GM23338 (cell line): ENCODE results near the gene GAPT. TPM values are rescaled to one million over a fixed set of nuclear protein-coding genes. Genes with fewer than 3 reads are reported as not detected.

Source experiments
- ATAC-seq: fragments of 200-7000 bp; cut with Tn5 transposase; 3 replicates; pipeline ENCODE4 v1.9.1; 2020
- DNase-seq: peaks from one replicate; pipeline ENCODE4 v3.0.0-alpha.2; 2015; ENCODE audit warnings: low spot score
- H2AFZ ChIP-seq: fragments of 200-600 bp; sonication (generic); 2 replicates; pipeline ENCODE4 v1.8.0; 2016; ENCODE audit warnings: antibody characterized with exemption, mild to moderate bottlenecking, moderate library complexity
- H3F3A ChIP-seq: fragments of 200-600 bp; sonication (generic); replicated peaks from 2 replicates; pipeline ENCODE4 v1.8.0; 2017; ENCODE audit warnings: antibody characterized with exemption, mixed run types, low read depth
- H3K27ac ChIP-seq: fragments of 200-600 bp; sonication (generic); 2 replicates; pipeline ENCODE4 v1.6.1; 2016; ENCODE audit warnings: low read depth
- H3K27me3 ChIP-seq: fragments of 200-600 bp; sonication (generic); 2 replicates; pipeline ENCODE4 v1.8.0; 2016; ENCODE audit warnings: mild to moderate bottlenecking, mixed run types, moderate library complexity; ENCODE audit not compliant: insufficient read depth
- H3K36me3 ChIP-seq: fragments of 200-600 bp; sonication (generic); 2 replicates; pipeline ENCODE4 v1.8.0; 2016; ENCODE audit warnings: mild to moderate bottlenecking; ENCODE audit not compliant: insufficient read depth
- H3K4me1 ChIP-seq: fragments of 200-600 bp; sonication (generic); 2 replicates; pipeline ENCODE4 v1.8.0; 2016; ENCODE audit warnings: mild to moderate bottlenecking, moderate library complexity; ENCODE audit not compliant: insufficient read depth
- H3K4me2 ChIP-seq: fragments of 200-600 bp; sonication (generic); 2 replicates; pipeline ENCODE4 v1.7.1; 2017; ENCODE audit warnings: mixed run types
- H3K4me3 ChIP-seq: fragments of 200-600 bp; sonication (generic); 2 replicates; pipeline ENCODE4 v1.6.1; 2016; ENCODE audit warnings: mixed run types
- H3K79me2 ChIP-seq: fragments of 200-600 bp; sonication (generic); replicated peaks from 2 replicates; pipeline ENCODE4 v1.8.0; 2017; ENCODE audit warnings: mild to moderate bottlenecking; ENCODE audit not compliant: insufficient read depth
- H3K9me2 ChIP-seq: fragments of 200-600 bp; sonication (generic); 2 replicates; pipeline ENCODE4 v1.8.0; 2017; ENCODE audit not compliant: insufficient read depth
- H4K20me1 ChIP-seq: fragments of 200-600 bp; sonication (generic); replicated peaks from 2 replicates; pipeline ENCODE4 v1.8.0; 2017; ENCODE audit warnings: mild to moderate bottlenecking; ENCODE audit not compliant: insufficient read depth
- H3K27ac Mint-ChIP-seq: 2 replicates; pipeline ENCODE4 v1.8.0; 2020; ENCODE audit warnings: inconsistent platforms, mild to moderate bottlenecking, moderate library complexity, mixed read lengths
- H3K27me3 Mint-ChIP-seq: 3 replicates; pipeline ENCODE4 v1.8.0; 2022; ENCODE audit warnings: low read depth, mild to moderate bottlenecking, moderate library complexity, mixed read lengths, inconsistent platforms; ENCODE audit not compliant: insufficient read depth, poor library complexity
- H3K36me3 Mint-ChIP-seq: 3 replicates; pipeline ENCODE4 v1.8.0; 2021; ENCODE audit warnings: low read depth, mild to moderate bottlenecking, inconsistent platforms, moderate library complexity, mixed read lengths
- H3K4me1 Mint-ChIP-seq: 3 replicates; pipeline ENCODE4 v1.8.0; 2020; ENCODE audit warnings: mild to moderate bottlenecking, inconsistent platforms, mixed read lengths
- H3K4me3 Mint-ChIP-seq: 3 replicates; pipeline ENCODE4 v1.8.0; 2021; ENCODE audit warnings: moderate library complexity, mild to moderate bottlenecking, inconsistent platforms, mixed read lengths
- H3K9me3 Mint-ChIP-seq: 3 replicates; pipeline ENCODE4 v1.8.0; 2020; ENCODE audit warnings: moderate library complexity, mild to moderate bottlenecking, inconsistent platforms, mixed read lengths
- CREB1 ChIP-seq: fragments of 250-450 bp; sonication (Bioruptor Pico); IDR thresholded peaks from 2 replicates; pipeline ENCODE4 v1.5.0; 2020; ENCODE audit warnings: low read depth, mild to moderate bottlenecking, moderate library complexity
- ETS1 ChIP-seq: IDR thresholded peaks from 2 replicates; pipeline ENCODE4 v1.6.1; 2016; ENCODE audit warnings: antibody characterized with exemption
- EZH2 ChIP-seq: fragments of 200-600 bp; sonication (generic); IDR thresholded peaks from one replicate; pipeline ENCODE4 v1.8.0; 2017; ENCODE audit warnings: antibody characterized with exemption, mild to moderate bottlenecking, low read depth; ENCODE audit not compliant: unreplicated experiment
- EZH2phosphoT487 ChIP-seq: fragments of 200-600 bp; sonication (generic); IDR thresholded peaks from one replicate; pipeline ENCODE4 v1.8.1; 2018; ENCODE audit warnings: antibody characterized with exemption; ENCODE audit not compliant: unreplicated experiment
- JUNB ChIP-seq: IDR thresholded peaks from one replicate; pipeline ENCODE4 v1.6.1; 2016; ENCODE audit warnings: antibody characterized with exemption; ENCODE audit not compliant: unreplicated experiment
- POLR2AphosphoS5 ChIP-seq: IDR thresholded peaks from 2 replicates; pipeline ENCODE4 v1.6.1; 2016; ENCODE audit warnings: antibody characterized with exemption, low read depth
- REST ChIP-seq: IDR thresholded peaks from one replicate; pipeline ENCODE4 v1.6.1; 2018; ENCODE audit warnings: antibody characterized with exemption; ENCODE audit not compliant: unreplicated experiment
- STAT1 ChIP-seq: IDR thresholded peaks from one replicate; pipeline ENCODE4 v1.6.1; 2016; ENCODE audit warnings: antibody characterized with exemption; ENCODE audit not compliant: unreplicated experiment
- ZNF114 ChIP-seq: fragments of 250-450 bp; sonication (Bioruptor Pico); IDR thresholded peaks from 2 replicates; pipeline ENCODE4 v1.5.0; 2020; ENCODE audit warnings: mild to moderate bottlenecking, moderate library complexity
- polyA plus RNA-seq: library from polyadenylated mRNA; unstranded; fragments of >200 nt; fragmentation: Nextera tagmentation; extraction: Ambion mirVana; gene quantifications from 2 replicates; pipeline ENCODE4 v1.2.1, GENCODE V29; 2016
- total RNA-seq: library from RNA; depleted of rRNA; stranded (reverse); fragments of >200 nt; shearing (Covaris generic); gene quantifications from 2 replicates; pipeline ENCODE4 v1.2.3, GENCODE V29; 2014
- TF ChIP-seq, protein P1 (sequence below): fragments of 250-450 bp; sonication (Bioruptor Pico); IDR thresholded peaks from 2 replicates; pipeline ENCODE4 v1.5.0; 2020; ENCODE audit warnings: mild to moderate bottlenecking, moderate library complexity
- TF ChIP-seq, protein P2 (sequence below), 2 experiments: fragments of 200-600 bp in 1 of 2; sonication (generic) in 1 of 2; conservative IDR thresholded peaks; 2 replicates each; pipeline versions ENCODE4 v1.5.1 to v1.6.1; 2016 to 2017; ENCODE audit warnings: antibody characterized with exemption in 2 of 2, low read depth in 2 of 2, mild to moderate bottlenecking in 2 of 2, moderate library complexity in 1 of 2

The GAPT gene
- total and polyA plus RNA-seq, 2 experiments from 2014 or later, result not detected

DNA sequence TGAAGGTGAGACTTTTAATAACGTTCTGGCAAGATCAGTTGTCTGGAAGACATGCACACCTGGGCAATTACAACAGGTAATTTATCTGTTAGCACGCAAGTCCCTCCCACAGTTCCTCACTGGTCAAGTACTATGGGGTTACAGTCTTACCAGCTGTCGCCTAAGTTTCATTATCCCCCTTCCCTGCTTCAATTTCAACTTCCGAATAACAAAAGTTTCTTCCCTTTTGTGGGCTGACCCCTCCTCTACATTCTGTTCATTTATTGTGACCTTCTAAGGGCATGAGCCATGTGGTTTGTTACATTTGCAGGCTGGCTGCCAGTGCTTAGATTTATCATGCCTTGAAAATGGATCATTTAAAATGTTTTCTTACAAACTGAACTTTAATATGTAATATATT lies 16.5 kb downstream of the GAPT start:
- peak; percentile 67 for ATAC-seq
- H3K4me3 Mint-ChIP-seq, result no peak overlapping the region

More for the DNA sequence above, 16.5 kb downstream of the GAPT start:
- Histone ChIP-seq H2AFZ (no peak overlapping the region), H3K4me3 (no peak overlapping the region), H3K27ac (no peak overlapping the region), H4K20me1 (no peaks in the 10 kb centered on the region), H3K79me2 (no peaks in the 10 kb centered on the region), H3K27me3 (no peaks in the 10 kb centered on the region), H3K4me2 (no peak overlapping the region), H3K9me2 (no peaks in the 10 kb centered on the region; the same call in 1 of the 2 replicates), H3K36me3 (no peaks in the 10 kb centered on the region), H3K4me1 (peaks cover 4% of the 10 kb centered on the region; the same call in 1 of the 2 replicates), H3F3A (no peaks in the 10 kb centered on the region)
- TF ChIP-seq, protein P1, sequence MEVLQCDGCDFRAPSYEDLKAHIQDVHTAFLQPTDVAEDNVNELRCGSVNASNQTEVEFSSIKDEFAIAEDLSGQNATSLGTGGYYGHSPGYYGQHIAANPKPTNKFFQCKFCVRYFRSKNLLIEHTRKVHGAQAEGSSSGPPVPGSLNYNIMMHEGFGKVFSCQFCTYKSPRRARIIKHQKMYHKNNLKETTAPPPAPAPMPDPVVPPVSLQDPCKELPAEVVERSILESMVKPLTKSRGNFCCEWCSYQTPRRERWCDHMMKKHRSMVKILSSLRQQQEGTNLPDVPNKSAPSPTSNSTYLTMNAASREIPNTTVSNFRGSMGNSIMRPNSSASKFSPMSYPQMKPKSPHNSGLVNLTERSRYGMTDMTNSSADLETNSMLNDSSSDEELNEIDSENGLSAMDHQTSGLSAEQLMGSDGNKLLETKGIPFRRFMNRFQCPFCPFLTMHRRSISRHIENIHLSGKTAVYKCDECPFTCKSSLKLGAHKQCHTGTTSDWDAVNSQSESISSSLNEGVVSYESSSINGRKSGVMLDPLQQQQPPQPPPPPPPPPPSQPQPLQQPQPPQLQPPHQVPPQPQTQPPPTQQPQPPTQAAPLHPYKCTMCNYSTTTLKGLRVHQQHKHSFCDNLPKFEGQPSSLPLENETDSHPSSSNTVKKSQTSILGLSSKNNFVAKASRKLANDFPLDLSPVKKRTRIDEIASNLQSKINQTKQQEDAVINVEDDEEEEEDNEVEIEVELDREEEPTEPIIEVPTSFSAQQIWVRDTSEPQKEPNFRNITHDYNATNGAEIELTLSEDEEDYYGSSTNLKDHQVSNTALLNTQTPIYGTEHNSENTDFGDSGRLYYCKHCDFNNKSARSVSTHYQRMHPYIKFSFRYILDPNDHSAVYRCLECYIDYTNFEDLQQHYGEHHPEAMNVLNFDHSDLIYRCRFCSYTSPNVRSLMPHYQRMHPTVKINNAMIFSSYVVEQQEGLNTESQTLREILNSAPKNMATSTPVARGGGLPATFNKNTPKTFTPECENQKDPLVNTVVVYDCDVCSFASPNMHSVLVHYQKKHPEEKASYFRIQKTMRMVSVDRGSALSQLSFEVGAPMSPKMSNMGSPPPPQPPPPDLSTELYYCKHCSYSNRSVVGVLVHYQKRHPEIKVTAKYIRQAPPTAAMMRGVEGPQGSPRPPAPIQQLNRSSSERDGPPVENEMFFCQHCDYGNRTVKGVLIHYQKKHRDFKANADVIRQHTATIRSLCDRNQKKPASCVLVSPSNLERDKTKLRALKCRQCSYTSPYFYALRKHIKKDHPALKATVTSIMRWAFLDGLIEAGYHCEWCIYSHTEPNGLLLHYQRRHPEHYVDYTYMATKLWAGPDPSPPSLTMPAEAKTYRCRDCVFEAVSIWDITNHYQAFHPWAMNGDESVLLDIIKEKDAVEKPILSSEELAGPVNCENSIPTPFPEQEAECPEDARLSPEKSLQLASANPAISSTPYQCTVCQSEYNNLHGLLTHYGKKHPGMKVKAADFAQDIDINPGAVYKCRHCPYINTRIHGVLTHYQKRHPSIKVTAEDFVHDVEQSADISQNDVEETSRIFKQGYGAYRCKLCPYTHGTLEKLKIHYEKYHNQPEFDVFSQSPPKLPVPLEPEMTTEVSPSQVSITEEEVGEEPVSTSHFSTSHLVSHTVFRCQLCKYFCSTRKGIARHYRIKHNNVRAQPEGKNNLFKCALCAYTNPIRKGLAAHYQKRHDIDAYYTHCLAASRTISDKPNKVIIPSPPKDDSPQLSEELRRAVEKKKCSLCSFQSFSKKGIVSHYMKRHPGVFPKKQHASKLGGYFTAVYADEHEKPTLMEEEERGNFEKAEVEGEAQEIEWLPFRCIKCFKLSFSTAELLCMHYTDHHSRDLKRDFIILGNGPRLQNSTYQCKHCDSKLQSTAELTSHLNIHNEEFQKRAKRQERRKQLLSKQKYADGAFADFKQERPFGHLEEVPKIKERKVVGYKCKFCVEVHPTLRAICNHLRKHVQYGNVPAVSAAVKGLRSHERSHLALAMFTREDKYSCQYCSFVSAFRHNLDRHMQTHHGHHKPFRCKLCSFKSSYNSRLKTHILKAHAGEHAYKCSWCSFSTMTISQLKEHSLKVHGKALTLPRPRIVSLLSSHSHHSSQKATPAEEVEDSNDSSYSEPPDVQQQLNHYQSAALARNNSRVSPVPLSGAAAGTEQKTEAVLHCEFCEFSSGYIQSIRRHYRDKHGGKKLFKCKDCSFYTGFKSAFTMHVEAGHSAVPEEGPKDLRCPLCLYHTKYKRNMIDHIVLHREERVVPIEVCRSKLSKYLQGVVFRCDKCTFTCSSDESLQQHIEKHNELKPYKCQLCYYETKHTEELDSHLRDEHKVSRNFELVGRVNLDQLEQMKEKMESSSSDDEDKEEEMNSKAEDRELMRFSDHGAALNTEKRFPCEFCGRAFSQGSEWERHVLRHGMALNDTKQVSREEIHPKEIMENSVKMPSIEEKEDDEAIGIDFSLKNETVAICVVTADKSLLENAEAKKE (CRISPR knock-in tag), result no peak
- TF ChIP-seq CREB1 (CRISPR knock-in tag) (no peak), EZH2phosphoT487 (no peak), ETS1 (no peak), STAT1 (no peak), REST (no peak), EZH2 (no peak), JUNB (no peak), POLR2AphosphoS5 (no peak), ZNF114 (CRISPR knock-in tag) (no peak)
- TF ChIP-seq, protein P2, sequence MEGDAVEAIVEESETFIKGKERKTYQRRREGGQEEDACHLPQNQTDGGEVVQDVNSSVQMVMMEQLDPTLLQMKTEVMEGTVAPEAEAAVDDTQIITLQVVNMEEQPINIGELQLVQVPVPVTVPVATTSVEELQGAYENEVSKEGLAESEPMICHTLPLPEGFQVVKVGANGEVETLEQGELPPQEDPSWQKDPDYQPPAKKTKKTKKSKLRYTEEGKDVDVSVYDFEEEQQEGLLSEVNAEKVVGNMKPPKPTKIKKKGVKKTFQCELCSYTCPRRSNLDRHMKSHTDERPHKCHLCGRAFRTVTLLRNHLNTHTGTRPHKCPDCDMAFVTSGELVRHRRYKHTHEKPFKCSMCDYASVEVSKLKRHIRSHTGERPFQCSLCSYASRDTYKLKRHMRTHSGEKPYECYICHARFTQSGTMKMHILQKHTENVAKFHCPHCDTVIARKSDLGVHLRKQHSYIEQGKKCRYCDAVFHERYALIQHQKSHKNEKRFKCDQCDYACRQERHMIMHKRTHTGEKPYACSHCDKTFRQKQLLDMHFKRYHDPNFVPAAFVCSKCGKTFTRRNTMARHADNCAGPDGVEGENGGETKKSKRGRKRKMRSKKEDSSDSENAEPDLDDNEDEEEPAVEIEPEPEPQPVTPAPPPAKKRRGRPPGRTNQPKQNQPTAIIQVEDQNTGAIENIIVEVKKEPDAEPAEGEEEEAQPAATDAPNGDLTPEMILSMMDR (conservative IDR thresholded peaks at IDR 0.05; ENCODE audit: low read depth in 2 of 2), result no peak
- H3K27me3 Mint-ChIP-seq, result no peaks in the 10 kb centered on the region
- no peak overlapping the region; the same call in 1 of the 2 replicates for H3K27ac Mint-ChIP-seq
- no peaks in the 10 kb centered on the region for H3K36me3 Mint-ChIP-seq
- H3K4me1 Mint-ChIP-seq, result peaks cover 16% of the 10 kb centered on the region
- peaks cover 3% of the 10 kb centered on the region; the same call in 2 of the 3 replicates for H3K9me3 Mint-ChIP-seq
- peak; percentile 30 for DNase-seq
